Activated CD8-positive, alpha-beta T cell treated with anti-CD3 and anti-CD28 coated beads for 36 hours (primary cell): ENCODE results near the gene CSNK1D. TPM values are rescaled to one million over a fixed set of nuclear protein-coding genes. Genes with fewer than 3 reads are reported as not detected.

Source experiments
- ATAC-seq: fragments of 200-7000 bp; cut with Tn5 transposase; one replicate; pipeline ENCODE4 v1.10.0; 2021; ENCODE audit warnings: mild to moderate bottlenecking, moderate library complexity
- CTCF ChIA-PET: fragments of 350-600 bp; sonication (Branson Sonifier 250); formaldehyde crosslinking; loops from one replicate; lab custom pipeline; 2021; ENCODE audit warnings: antibody characterized with exemption; lab: Charles Lee
- POLR2A ChIA-PET: fragments of 350-600 bp; sonication (Branson Sonifier 250); formaldehyde crosslinking; loops from one replicate; lab custom pipeline; 2021; ENCODE audit warnings: antibody characterized with exemption; lab: Charles Lee
- DNase-seq: peaks from one replicate; pipeline ENCODE4 v3.0.0-alpha.2; 2020
- H3K27ac Mint-ChIP-seq: one replicate; pipeline ENCODE4 v1.8.0; 2021; ENCODE audit warnings: mild to moderate bottlenecking, mixed read lengths
- H3K27me3 Mint-ChIP-seq: one replicate; pipeline ENCODE4 v1.8.0; 2021; ENCODE audit warnings: mixed read lengths
- H3K36me3 Mint-ChIP-seq: one replicate; pipeline ENCODE4 v1.8.0; 2021; ENCODE audit warnings: low read depth, mixed read lengths
- H3K4me1 Mint-ChIP-seq: one replicate; pipeline ENCODE4 v1.8.0; 2021; ENCODE audit warnings: low read depth, mixed read lengths
- H3K4me3 Mint-ChIP-seq: one replicate; pipeline ENCODE4 v1.8.0; 2021; ENCODE audit warnings: mild to moderate bottlenecking, moderate library complexity, mixed read lengths
- H3K9me3 Mint-ChIP-seq: one replicate; pipeline ENCODE4 v1.8.0; 2021; ENCODE audit warnings: mixed read lengths
- CTCF ChIP-seq: fragments of 200-600 bp; IDR thresholded peaks from one replicate; pipeline ENCODE4 v1.8.0; 2022; ENCODE audit warnings: antibody characterized with exemption, mild to moderate bottlenecking
- intact Hi-C: fragments of 100-400 bp; cut with micrococcal nuclease; formaldehyde crosslinking; loops from one replicate; pipeline ENCODE4 v1.10.0; 2022
- total RNA-seq, 2 experiments: library from RNA; stranded (reverse); gene quantifications; one replicate each; pipeline ENCODE4 v1.2.3, GENCODE V29; 2021

The CSNK1D gene
- total RNA-seq, 2 experiments from 2014 or later: 90.6 to 97.0 TPM

- intact Hi-C loops: no loop called here
- DNase-seq (peak; percentile 87), ATAC-seq (peak; percentile 78)
- Mint-ChIP-seq H3K4me3 (peak within 1 kb of the TSS; percentile 88), H3K9me3 (no peaks in the 10 kb centered on the region), H3K4me1 (peaks cover 18% of the 10 kb centered on the region), H3K36me3 (peaks cover 34% of the 10 kb centered on the region), H3K27me3 (no peaks in the 10 kb centered on the region), H3K27ac (no peak within 1 kb of the TSS)
- CTCF ChIA-PET: interaction anchor here (0.9 to 2.3 kb wide), 6 partner anchors 13 to 287 kb away, joined by 3 to 49 read pairs (median 4); no protein-coding TSS in a partner anchor
- TF ChIP-seq CTCF: no peak
- POLR2A ChIA-PET: interaction anchor here (1.0 to 11.2 kb wide), 7 partner anchors 8 to 89 kb away, joined by 3 to 227 read pairs (median 5); partner anchors contain the start of genes SECTM1 and SLC16A3
These were observed 44.1 kb upstream of the CSNK1D start, which contains the start of gene CD7 for GRCh38 chr17:82317394-82318168. Gene CD7, minus strand, starts transcription at chr17:82317608. Its CDS starts 113 bp downstream, at chr17:82317495.

DNA sequence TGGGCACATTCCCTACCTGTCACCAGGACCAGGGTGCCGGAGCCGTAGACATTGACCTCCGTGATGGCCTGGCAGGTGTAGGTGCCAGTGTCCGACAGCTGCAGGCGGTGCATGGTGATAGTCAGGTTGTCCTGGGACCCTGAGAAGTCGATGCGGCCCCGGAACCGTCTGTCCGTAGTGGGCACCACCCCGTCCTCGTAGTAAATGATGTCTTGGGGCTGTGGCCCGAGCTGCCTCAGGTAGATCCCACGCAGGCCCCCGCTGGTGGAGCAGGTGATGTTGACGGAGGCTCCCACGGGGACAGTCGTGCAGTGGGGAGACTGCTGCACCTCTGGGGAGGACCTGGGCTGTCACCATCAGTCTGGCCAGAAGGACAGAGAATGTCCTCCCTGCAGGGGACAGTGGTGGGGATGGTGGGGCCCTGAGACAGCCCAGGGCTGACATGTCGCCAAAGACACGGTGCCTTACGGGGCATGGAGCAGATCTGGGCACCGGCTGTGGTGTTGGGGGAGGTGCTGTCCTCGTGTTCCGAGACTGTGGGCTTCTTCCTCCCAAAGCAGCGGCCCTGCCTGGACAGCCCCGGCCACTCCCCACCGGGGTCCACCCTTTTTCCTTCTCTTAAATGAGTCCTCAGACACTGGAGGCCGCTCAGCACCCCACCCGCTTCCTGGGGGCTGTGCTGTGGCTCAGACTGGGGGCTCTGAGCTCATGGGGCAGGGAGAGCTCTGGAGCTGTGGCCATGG, 43.3 kb upstream of the CSNK1D start:
- ATAC-seq: peak; percentile 24
- H3K27ac Mint-ChIP-seq: no peak overlapping the region
- H3K27me3 Mint-ChIP-seq: no peaks in the 10 kb centered on the region
- no peak for DNase-seq
- intact Hi-C loops: no loop called here
- CTCF ChIA-PET: interaction anchor here (0.9 to 2.3 kb wide), 6 partner anchors 12 to 286 kb away, joined by 3 to 49 read pairs (median 4); no protein-coding TSS in a partner anchor
- no peaks in the 10 kb centered on the region for H3K9me3 Mint-ChIP-seq
- H3K4me1 Mint-ChIP-seq: peaks cover 12% of the 10 kb centered on the region
- TF ChIP-seq CTCF: no peak
- POLR2A ChIA-PET: interaction anchor here (0.7 to 11.2 kb wide), 9 partner anchors 8 to 88 kb away, joined by 3 to 227 read pairs (median 4); partner anchors contain the start of genes SECTM1 and SLC16A3
- H3K36me3 Mint-ChIP-seq: peaks cover 33% of the 10 kb centered on the region
- H3K4me3 Mint-ChIP-seq: peak overlapping the region; percentile 88

- no peaks in the 10 kb centered on the region for H3K9me3 Mint-ChIP-seq
- H3K27me3 Mint-ChIP-seq: no peaks in the 10 kb centered on the region
- DNase-seq: peak; percentile 66
- peaks cover 31% of the 10 kb centered on the region for H3K36me3 Mint-ChIP-seq
- ChIA-PET POLR2A (interaction anchor here (1.2 to 11.2 kb wide), 3 partner anchors 15 to 24 kb away, joined by 4 to 227 read pairs (median 10); no protein-coding TSS in a partner anchor), CTCF (interaction anchor here (2.3 kb wide), 1 partner anchor 16 kb away, joined by 49 read pairs; no protein-coding TSS in a partner anchor)
- TF ChIP-seq CTCF: no peak
- intact Hi-C loops: no loop called here
- H3K4me1 Mint-ChIP-seq: peaks cover 7% of the 10 kb centered on the region
- ATAC-seq: peak; percentile 38
- peak overlapping the region; percentile 88 for H3K4me3 Mint-ChIP-seq
- no peak overlapping the region for H3K27ac Mint-ChIP-seq
These were observed 42.3 kb upstream of the CSNK1D start for GRCh38 chr17:82315703-82316358.

- Mint-ChIP-seq H3K4me1 (peaks cover 7% of the 10 kb centered on the region), H3K27ac (no peak overlapping the region), H3K27me3 (no peaks in the 10 kb centered on the region), H3K4me3 (peak overlapping the region; percentile 88), H3K36me3 (peaks cover 31% of the 10 kb centered on the region), H3K9me3 (no peaks in the 10 kb centered on the region)
- ATAC-seq (no peak), DNase-seq (no peak)
- intact Hi-C loops: no loop called here
- no peak for TF ChIP-seq CTCF
- ChIA-PET CTCF (no interaction called here), POLR2A (interaction anchor here (0.9 to 11.2 kb wide), 2 partner anchors 14 to 44 kb away, joined by 3 to 227 read pairs; no protein-coding TSS in a partner anchor)
These were observed 41.5 kb upstream of the CSNK1D start for GRCh38 chr17:82314727-82315605.
